ENCODE results near the gene TUBB2B.

TUBB2B gene

GRCh38 chr6:3220366-3220765 lies 7.1 kb downstream of the TUBB2B start:
- TF ChIP-seq CTCF (IDR thresholded peaks at IDR 0.05; ENCODE audit: low read depth, low read length): no peak
- DNase-seq (ENCODE audit: low read depth in 2 of 2): no peak
- no peak overlapping the region for H3K4me3 ChIP-seq (replicated peaks in 1 of 2; ENCODE audit: low read depth in 2 of 2, low read length in 2 of 2)

DNA sequence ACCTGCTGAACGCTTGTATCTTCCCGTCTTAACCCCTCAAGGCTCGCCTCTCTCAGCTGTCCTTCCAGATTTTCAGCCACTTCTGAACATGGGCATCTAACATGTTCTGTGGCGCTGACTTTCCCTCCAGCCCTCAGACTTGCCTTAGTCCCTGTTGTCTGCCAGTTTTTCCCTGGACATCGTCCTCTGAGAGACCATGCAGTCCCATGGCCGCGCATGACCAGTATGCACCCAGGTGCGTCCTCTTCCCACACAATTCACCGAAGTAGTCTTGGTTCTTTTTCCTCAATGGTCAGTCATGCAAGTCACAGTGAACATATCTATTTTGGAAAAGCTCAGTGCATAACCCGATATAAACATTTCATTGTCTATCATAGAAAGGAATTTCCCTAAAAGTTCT lies 9.2 kb downstream of the TUBB2B start:
- no peak overlapping the region for H3K4me3 ChIP-seq (replicated peaks in 1 of 2; ENCODE audit: low read depth in 2 of 2, low read length in 2 of 2)
- TF ChIP-seq CTCF (IDR thresholded peaks at IDR 0.05; ENCODE audit: low read depth, low read length): no peak
- no peak for DNase-seq (ENCODE audit: low read depth in 2 of 2)

GRCh38 chr6:3217286-3217685 lies 10.2 kb downstream of the TUBB2B start:
- no peak for DNase-seq (ENCODE audit: low read depth in 2 of 2)
- no peak for TF ChIP-seq CTCF (IDR thresholded peaks at IDR 0.05; ENCODE audit: low read depth, low read length)
- no peak overlapping the region for H3K4me3 ChIP-seq (replicated peaks in 1 of 2; ENCODE audit: low read depth in 2 of 2, low read length in 2 of 2)

- TF ChIP-seq CTCF (IDR thresholded peaks at IDR 0.05; ENCODE audit: low read depth, low read length): no peak
- peak; percentile 52 to 61 for DNase-seq (ENCODE audit: low read depth in 2 of 2)
- no peak overlapping the region for H3K4me3 ChIP-seq (replicated peaks in 1 of 2; ENCODE audit: low read depth in 2 of 2, low read length in 2 of 2)
Observed at GRCh38 chr6:3214898-3215297, 12.6 kb downstream of the TUBB2B start.

GRCh38 chr6:3213334-3213695 lies 14.1 kb downstream of the TUBB2B start:
- no peak for TF ChIP-seq CTCF (IDR thresholded peaks at IDR 0.05; ENCODE audit: low read depth, low read length)
- no peak for DNase-seq (ENCODE audit: low read depth in 2 of 2)

DNA sequence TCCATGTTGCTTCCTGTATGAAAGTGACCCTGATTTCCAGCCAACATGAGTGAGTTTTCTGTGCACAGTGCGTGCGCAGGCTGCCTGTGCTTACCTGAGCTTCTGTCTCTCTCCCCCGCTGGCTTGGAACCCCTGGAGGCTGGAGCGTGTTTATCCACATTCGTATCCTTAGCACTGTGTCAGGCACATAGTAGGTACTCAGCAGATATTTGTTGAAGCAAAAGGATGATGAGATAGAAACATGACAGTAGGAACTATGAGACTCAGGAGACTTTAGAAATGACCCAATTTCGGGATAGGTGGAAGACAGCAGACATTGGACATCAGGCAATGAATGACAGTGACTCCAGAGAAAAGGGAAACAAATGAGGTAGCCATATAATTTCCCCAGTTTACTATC lies 15.2 kb downstream of the TUBB2B start:
- DNase-seq (ENCODE audit: low read depth in 2 of 2): no peak
- H3K4me3 ChIP-seq (replicated peaks in 1 of 2; ENCODE audit: low read depth in 2 of 2, low read length in 2 of 2): no peak overlapping the region
- TF ChIP-seq CTCF (IDR thresholded peaks at IDR 0.05; ENCODE audit: low read depth, low read length): no peak

More at GRCh38 chr6:3213334-3213695, 14.1 kb downstream of the TUBB2B start:
- no peak overlapping the region for H3K4me3 ChIP-seq (replicated peaks in 1 of 2; ENCODE audit: low read depth in 2 of 2, low read length in 2 of 2)

DNA sequence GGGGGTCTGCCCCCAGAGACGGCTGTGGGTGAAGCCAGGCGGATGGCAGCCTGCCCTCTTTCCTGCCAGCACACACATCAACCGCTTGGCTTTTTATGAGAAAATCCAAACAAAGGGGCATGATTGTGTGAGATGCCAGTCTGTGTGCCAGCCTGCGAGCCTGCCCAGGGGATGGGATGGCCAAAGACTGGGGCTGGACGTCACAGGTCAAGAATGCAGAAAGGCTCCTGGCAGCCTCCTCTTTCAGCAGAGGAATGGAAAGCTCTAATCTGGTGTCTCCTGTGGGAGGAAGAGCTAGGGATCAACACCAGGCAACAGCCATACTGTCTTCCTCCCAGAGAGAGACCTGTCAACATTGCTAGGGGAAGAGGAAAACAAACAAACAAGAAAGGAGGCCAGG lies 15.8 kb downstream of the TUBB2B start:
- no peak overlapping the region for H3K4me3 ChIP-seq (replicated peaks in 1 of 2; ENCODE audit: low read depth in 2 of 2, low read length in 2 of 2)
- TF ChIP-seq CTCF (IDR thresholded peaks at IDR 0.05; ENCODE audit: low read depth, low read length): no peak
- DNase-seq (ENCODE audit: low read depth in 2 of 2): peak in 1 of 2 donors; percentile 66
